Choroid plexus epithelial cell (primary cell): ENCODE results near the gene NBL1.

ENCODE experiments used
- DNase-seq: peaks from one replicate; pipeline ENCODE4 v3.0.0-alpha.2; 2010; ENCODE audit warnings: low read depth
- H3K4me3 ChIP-seq: 2 replicates; pipeline ENCODE4 v1.5.1; 2011; ENCODE audit warnings: low read depth, mild to moderate bottlenecking, control low read depth, low read length, moderate library complexity
- TF ChIP-seq, protein P1 (sequence below): conservative IDR thresholded peaks from 2 replicates; pipeline ENCODE4 v1.5.1; 2011; ENCODE audit warnings: low read depth, mild to moderate bottlenecking, control low read depth, inconsistent platforms, low read length, moderate library complexity

Gene NBL1

DNA sequence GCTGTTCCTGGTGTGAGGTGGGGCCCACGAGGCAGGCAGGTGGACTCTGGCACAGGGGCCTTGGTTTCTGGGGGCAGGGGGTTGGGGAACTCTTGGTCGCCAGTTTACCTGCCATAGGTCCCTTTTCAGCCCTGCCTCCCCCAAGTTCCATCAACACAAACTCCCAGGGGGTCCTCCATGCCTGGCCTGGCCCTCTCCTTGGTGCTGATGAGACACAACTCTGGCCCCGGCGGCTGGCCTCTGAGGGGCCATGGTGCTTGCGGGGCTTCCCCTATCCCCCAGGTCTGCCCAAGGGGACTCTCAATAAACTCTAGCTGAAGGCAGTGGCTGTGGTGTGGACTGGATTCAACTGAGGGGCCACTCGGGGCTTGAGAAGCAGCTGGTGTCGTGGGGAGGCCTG is 36.5 kb downstream of the NBL1 start:
- no peak overlapping the region for H3K4me3 ChIP-seq
- TF ChIP-seq, protein P1, sequence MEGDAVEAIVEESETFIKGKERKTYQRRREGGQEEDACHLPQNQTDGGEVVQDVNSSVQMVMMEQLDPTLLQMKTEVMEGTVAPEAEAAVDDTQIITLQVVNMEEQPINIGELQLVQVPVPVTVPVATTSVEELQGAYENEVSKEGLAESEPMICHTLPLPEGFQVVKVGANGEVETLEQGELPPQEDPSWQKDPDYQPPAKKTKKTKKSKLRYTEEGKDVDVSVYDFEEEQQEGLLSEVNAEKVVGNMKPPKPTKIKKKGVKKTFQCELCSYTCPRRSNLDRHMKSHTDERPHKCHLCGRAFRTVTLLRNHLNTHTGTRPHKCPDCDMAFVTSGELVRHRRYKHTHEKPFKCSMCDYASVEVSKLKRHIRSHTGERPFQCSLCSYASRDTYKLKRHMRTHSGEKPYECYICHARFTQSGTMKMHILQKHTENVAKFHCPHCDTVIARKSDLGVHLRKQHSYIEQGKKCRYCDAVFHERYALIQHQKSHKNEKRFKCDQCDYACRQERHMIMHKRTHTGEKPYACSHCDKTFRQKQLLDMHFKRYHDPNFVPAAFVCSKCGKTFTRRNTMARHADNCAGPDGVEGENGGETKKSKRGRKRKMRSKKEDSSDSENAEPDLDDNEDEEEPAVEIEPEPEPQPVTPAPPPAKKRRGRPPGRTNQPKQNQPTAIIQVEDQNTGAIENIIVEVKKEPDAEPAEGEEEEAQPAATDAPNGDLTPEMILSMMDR: no peak
- DNase-seq: no peak

DNA sequence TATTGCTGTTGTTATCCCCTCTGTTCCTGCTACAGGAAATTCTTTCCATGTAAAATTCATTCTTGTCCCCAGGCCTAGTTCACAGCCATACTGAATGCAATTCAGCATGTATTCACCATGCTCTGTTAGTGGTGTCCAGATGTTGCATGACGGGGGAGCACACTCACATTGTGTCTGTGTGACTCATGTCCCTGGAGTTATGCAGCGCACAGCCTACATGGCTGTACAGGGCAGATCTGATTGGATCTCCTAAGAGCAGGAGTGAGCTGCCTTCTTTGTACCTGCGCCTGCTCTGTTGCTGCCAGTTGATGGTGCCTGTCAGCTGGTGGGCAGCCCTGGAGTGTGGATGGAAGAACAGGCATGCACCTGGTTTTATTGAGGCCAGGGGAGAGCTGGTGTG is 38.1 kb downstream of the NBL1 start:
- DNase-seq: peak; percentile 90
- no peak overlapping the region for H3K4me3 ChIP-seq

DNA sequence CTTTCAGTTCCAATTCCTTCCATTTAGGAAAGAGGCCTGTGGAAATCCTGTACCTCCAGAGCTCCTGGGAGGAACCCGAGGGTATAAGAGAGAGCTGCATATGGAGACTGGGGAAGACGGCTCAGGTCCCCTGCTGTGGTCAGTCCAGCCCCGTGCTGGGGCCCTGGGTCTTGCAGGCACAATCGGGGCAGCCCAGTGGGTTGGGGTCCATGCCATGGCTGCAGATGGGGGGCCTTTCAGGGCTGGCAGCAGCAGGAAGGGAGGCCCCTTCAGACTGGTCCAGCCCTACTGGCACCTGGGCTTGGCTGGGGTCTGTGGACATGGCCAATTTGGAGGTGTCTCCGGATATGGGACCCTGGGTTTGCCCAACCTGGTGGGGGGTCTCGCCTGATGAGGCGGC is 38.8 kb downstream of the NBL1 start:
- no peak overlapping the region for H3K4me3 ChIP-seq
- TF ChIP-seq, protein P1: no peak
- no peak for DNase-seq

More for the DNA sequence above, 38.1 kb downstream of the NBL1 start:
- TF ChIP-seq, protein P1: no peak

DNA sequence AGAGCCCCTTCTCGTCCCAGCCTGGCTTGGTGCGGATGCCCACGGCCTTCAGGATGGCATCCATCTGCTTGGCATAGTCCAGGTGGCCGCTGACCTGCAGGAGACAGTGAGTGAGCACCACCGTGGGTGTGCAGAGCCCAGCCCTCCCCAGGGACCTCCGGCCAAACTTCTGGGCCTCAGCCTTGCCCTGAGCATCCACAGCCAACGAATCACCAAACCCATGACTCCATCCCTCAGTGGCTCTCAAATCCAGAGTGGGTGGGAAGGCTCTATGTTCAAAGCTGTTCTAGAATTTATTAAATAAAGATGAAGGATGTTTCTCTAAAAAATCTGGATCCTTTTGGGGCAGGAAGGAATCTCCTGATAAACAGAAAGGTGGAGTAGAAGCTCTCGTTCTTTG is 39.2 kb downstream of the NBL1 start:
- TF ChIP-seq, protein P1: no peak
- no peak overlapping the region for H3K4me3 ChIP-seq
- DNase-seq: no peak

DNA sequence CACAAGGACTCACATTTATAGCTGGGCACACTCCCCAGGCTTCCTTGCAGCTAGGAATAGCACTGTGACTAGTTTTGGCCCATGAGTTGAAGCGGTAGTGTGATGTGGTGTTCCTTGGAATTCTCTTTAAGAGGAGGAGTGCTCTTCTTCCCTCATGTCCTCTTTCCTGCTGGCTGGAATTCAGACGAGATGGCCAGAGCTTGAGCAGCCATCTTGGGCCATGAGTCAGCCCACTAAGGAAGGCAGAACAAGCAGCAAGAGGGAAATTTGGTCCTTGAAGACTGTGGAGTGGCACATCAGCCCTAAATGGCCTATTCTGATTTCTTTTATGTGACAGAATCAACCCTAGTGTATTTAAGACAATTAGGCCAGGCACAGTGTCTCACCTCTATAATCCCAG is 40.6 kb downstream of the NBL1 start:
- TF ChIP-seq, protein P1: no peak
- H3K4me3 ChIP-seq: no peak overlapping the region
- DNase-seq: no peak

DNA sequence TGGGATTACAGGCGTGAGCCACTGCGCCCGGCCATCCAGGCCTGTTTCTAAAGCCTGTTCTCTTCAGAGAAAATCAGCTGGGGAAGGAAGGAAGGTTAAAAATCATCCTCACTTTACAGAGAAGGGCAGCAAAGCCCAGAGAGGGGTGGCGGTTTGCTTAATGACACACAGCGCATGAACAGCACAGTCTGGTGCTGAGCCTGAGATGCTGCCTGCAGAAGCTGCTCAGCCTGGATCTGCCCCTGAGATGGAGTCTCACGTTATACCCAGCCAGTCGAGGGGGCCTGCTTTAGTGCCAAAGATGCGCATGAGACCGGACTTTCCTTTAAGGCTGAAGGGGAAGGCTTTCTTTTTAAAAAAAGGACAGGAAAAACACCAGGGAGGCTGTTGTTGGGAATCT is 41.9 kb downstream of the NBL1 start:
- DNase-seq: no peak
- no peak overlapping the region for H3K4me3 ChIP-seq
- TF ChIP-seq, protein P1: no peak

DNA sequence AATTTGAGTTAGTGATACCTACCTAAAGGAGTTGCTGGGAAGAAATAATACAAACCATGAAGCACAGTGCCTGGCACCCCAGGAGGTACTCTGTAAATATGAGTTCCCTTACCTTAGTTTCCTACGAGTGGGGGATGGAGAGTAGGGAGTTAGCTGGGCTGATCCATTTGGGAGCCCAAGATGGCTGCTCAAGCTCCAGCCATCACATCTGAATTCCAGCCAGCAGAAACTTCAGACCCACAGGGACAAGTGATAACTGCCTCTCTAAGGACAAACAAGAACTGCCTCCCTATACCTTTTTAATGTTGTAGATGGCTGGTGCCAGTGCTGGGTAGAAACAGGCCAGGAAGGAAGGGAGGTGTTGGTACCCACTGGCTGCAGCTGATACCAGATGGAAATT is 43.3 kb downstream of the NBL1 start:
- no peak overlapping the region for H3K4me3 ChIP-seq
- TF ChIP-seq, protein P1: no peak
- DNase-seq: no peak
